Measurements from ENCODE around the gene IKZF2. TPM values are rescaled to one million over a fixed set of nuclear protein-coding genes. Genes with fewer than 3 reads are reported as not detected.
A peak's percentile ranks its signal among the peaks of the same experiment; 100 is the strongest.

Gene IKZF2
- total RNA-seq, 1 experiment from 2014 or later = 3.0 TPM

GRCh38 chr2:213188533-213188867, 37.1 kb upstream of the IKZF2 start:
- H3K56ac ChIP-seq (ENCODE audit: insufficient read length, low read depth, low read length) = no peak overlapping the region
- Mint-ChIP-seq H3K4me1 (peaks cover 40 to 44% of the 10 kb centered on the region in 2 experiments), H3K4me3 (peak overlapping the region; percentile 43; a peak in 3 of 5 replicates), H3K36me3 (ENCODE audit: insufficient read depth in 1 of 3, low read depth in 3 of 3) (peaks cover 3 to 23% (median 8%) of the 10 kb centered on the region in 3 experiments; a peak in 5 of 7 replicates), H3K27me3 (ENCODE audit: low read depth) (no peaks in the 10 kb centered on the region), H3K27ac (peak overlapping the region; percentile 91 to 99 (median 96)), H3K9me3 (peaks cover 6 to 14% of the 10 kb centered on the region in 2 experiments; a peak in 4 of 5 replicates)
- no peak overlapping the region for H3K23ac ChIP-seq (ENCODE audit: insufficient read length, low read depth, low read length)
- no peaks in the 10 kb centered on the region for H4K20me1 ChIP-seq (ENCODE audit: control insufficient read depth, insufficient read depth, insufficient read length)
- peaks cover 2% of the 10 kb centered on the region; the same call in 1 of the 2 replicates for H3K4me1 ChIP-seq (ENCODE audit: insufficient read depth, low read length)
- H3K27ac ChIP-seq (ENCODE audit: insufficient read length, low read depth, low read length) = peak overlapping the region; percentile 87
- no peak overlapping the region for H2BK5ac ChIP-seq (ENCODE audit: insufficient read length, low read length)
- no peak overlapping the region for H3K14ac ChIP-seq (ENCODE audit: insufficient read depth, low read length)
- H3T11ph ChIP-seq (ENCODE audit: low read length) = no peak overlapping the region
- DNase-seq = no peak
- no peak overlapping the region for H2BK12ac ChIP-seq (ENCODE audit: insufficient read length, low read depth, low read length)
- H2BK120ac ChIP-seq (ENCODE audit: low read depth, low read length, poor library complexity, severe bottlenecking) = no peak overlapping the region
- H2AK5ac ChIP-seq (ENCODE audit: insufficient read length, low read length) = no peak overlapping the region
- no peak overlapping the region for H3K4ac ChIP-seq (ENCODE audit: low read depth, low read length)
- no peaks in the 10 kb centered on the region for H3K79me2 ChIP-seq (ENCODE audit: insufficient read depth, low read length)
- H3K18ac ChIP-seq (ENCODE audit: insufficient read length, low read depth, low read length) = no peak overlapping the region
- peak overlapping the region; percentile 50 for H3K4me2 ChIP-seq (ENCODE audit: insufficient read depth, insufficient read length, low read length)
- H2BK15ac ChIP-seq (ENCODE audit: low read depth, low read length) = no peak overlapping the region
- H4K5ac ChIP-seq (ENCODE audit: insufficient read length, low read depth, low read length) = no peak overlapping the region
- no peak overlapping the region for H4K91ac ChIP-seq (ENCODE audit: insufficient read length, low read depth, low read length)
- no peaks in the 10 kb centered on the region for H3K23me2 ChIP-seq (ENCODE audit: insufficient read length, low read depth, low read length, poor library complexity, severe bottlenecking)
- H3K27me3 ChIP-seq (ENCODE audit: insufficient read depth, low read length) = no peaks in the 10 kb centered on the region
- WGBS (ENCODE audit: extremely low coverage, insufficient read length, low lambda C conversion rate) = no CpG with 5 or more reads among the region's 2 CpGs
- no peak for TF ChIP-seq CTCF (conservative IDR thresholded peaks at IDR 0.05)
- H3K9ac ChIP-seq (ENCODE audit: extremely low read depth, insufficient read length, low read length) = no peak overlapping the region
- no peak overlapping the region for H4K8ac ChIP-seq (replicated peaks; ENCODE audit: insufficient read length, low read depth, low read length)
- H2BK20ac ChIP-seq (ENCODE audit: low read depth, low read length, poor library complexity, severe bottlenecking) = no peak overlapping the region
- H3K79me1 ChIP-seq (ENCODE audit: insufficient read depth, low read depth, low read length, poor library complexity, severe bottlenecking) = no peaks in the 10 kb centered on the region
- no peak overlapping the region for H2AFZ ChIP-seq (ENCODE audit: low read length)
- no peaks in the 10 kb centered on the region for H3K9me3 ChIP-seq (ENCODE audit: control insufficient read depth, low read depth, low read length)
